Astrocyte of the spinal cord (primary cell): Measurements from ENCODE around the gene RAB20.

Experiments
- DNase-seq: peaks from one replicate; pipeline ENCODE4 v3.0.0; 2011; ENCODE audit warnings: low read depth, low spot score
- H3K4me3 ChIP-seq: 2 replicates; pipeline ENCODE4 v1.5.1; 2011; ENCODE audit warnings: low read depth, mild to moderate bottlenecking, low read length, moderate library complexity
- CTCF ChIP-seq: IDR thresholded peaks from 2 replicates; pipeline ENCODE4 v1.5.1; 2012; ENCODE audit warnings: low read depth, mild to moderate bottlenecking, low read length, inconsistent platforms
- in situ Hi-C: cut with HindIII; loops from 2 replicates; pipeline ENCODE4 v1.10.0; 2017; ENCODE audit warnings: low sequenced_read_pairs

Gene RAB20

GRCh38 chr13:110475117-110475516 lies 86.4 kb downstream of the RAB20 start:
- in situ Hi-C loops: no loop called here
- no peak for TF ChIP-seq CTCF
- DNase-seq: no peak
- H3K4me3 ChIP-seq: no peak overlapping the region

GRCh38 chr13:110474713-110475112 lies 86.8 kb downstream of the RAB20 start:
- H3K4me3 ChIP-seq: no peak overlapping the region
- in situ Hi-C loops: no loop called here
- no peak for DNase-seq
- TF ChIP-seq CTCF: no peak
